RKO (cell line): ENCODE results near the gene MUC2.

Source experiments
- DNase-seq: peaks from one replicate; pipeline ENCODE4 v3.0.0-alpha.2; 2016; ENCODE audit warnings: low spot score

Gene MUC2

DNA sequence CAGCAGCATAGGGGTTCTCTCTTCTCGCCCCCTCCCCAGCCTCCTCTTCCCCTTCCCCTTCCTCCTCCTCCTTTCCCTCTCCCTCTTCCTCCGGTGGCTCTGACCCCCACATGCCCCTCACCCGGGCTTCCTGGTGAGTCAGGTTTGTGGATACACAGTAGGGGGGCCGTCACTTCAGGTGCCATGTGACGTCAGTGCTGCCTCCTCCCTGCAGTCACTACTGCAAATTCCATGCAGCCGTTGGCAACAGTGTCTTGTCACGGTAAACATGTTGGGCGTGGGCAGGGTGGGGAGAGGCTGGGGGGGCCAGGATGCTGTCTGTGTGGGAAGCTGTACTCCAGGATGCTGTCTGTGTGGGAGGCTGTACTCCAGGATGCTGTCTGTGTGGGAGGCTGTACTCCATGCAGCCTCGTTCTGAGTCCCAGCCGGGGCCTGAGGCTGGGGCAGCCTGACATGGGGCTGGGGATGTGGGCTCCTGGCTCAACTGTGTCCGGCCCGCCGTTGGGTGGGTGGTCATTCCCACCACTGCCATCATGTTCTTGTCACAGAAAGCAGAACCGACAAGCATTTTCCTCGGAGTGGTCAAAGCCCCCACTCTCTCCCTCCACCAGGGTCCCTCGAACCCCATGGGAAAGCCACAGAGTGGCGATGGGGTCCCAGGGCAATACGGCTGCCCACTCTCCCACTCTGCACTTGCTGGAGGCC, 2.4 kb upstream of the MUC2 start:
- no peak for DNase-seq

- DNase-seq, result no peak
Observed at GRCh38 chr11:1072821-1073231, 1.8 kb upstream of the MUC2 start.

DNA sequence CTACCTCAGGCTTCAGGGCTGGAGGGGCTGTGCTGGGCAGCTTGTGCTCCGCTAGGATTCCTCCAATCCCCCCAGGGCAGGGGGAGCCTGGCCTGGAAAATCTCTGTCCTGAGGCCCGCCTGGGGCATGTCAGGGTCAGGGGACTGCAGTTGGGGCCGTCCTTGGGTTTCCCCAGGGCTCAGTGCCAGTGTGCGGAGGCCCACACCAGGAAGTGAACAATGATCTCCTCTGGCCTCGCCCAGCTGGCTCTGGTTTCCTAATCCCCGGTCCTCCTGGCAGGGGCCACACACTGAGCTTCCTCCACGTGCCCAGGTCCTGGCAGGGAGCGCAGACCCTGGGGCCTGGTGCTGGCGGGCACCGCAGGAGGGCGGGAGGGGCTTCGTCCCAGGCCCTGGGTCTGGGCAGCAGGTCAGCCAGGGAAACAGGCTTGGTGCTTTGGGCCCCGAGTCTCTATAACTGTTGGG, 1.4 kb upstream of the MUC2 start:
- DNase-seq, result no peak

DNA sequence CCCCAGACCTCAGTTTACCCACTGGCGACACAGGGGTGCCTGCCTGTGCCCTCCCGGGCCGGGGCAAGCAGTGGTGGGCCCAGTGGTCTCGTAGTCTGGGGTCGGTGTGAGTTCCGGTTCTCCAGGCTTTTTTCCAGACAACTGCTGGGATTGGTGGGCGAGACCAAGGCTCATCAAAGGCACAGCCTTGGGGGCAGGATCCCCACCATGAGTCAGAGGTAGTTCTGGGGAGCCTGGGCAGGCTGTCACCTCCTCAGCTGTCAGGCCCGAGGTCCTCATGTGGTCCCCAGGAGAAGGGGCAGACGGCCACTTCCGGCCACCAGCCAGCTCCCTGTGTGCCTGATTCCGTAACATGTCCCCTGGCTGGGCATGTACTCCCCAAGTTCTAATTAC, 827 bp upstream of the MUC2 start:
- no peak for DNase-seq

DNA sequence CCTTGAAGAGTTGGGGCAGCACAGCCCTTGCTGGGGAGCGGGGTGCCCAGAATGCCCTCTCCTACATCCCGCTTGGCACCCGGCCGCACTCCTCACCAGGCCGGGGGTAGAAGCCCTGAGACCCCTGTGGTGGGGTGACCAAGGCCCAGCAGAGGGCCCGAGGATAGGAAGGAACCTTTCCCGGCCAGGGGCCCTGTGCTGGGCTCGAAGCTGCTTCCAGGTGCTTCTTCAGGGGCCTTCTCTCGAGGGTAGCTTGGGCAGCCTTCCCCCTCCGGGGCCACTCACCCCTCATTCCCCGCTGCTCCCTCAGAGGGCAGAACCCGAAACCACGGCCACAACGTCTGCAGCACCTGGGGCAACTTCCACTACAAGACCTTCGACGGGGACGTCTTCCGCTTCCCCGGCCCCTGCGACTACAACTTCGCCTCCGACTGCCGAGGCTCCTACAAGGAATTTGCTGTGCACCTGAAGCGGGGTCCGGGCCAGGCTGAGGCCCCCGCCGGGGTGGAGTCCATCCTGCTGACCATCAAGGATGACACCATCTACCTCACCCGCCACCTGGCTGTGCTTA, 752 bp downstream of the MUC2 start:
- DNase-seq, result no peak

DNA sequence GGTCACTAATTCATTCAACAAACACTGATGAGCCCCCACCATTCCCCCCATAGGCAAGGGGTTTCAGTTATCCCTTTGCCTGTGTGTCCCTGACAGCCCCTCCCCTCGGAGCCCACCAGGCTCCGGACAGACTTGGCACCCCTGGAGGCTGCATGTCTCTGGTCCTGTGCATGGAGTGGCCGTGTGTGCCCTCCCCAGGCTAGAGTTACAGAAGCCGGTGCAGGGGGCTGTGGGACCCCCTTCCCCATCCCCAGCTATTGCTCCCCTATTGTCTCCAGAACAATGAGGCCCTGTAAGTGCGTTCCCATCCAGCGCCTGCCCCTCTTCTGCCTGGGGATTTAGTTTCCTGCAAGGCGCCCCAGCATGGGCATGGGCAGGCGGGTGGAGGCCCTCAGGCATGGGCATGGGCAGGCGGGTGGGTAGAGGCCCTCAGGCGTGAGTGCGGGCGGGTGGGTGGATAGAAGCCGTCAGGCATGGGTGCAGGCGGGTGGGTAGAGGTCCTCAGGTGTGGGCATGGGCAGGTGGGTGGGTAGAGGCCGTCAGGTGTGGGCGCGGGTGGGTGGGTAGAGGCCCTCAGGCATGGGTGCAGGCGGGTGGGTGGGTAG, 1.5 kb downstream of the MUC2 start:
- DNase-seq, result no peak

DNA sequence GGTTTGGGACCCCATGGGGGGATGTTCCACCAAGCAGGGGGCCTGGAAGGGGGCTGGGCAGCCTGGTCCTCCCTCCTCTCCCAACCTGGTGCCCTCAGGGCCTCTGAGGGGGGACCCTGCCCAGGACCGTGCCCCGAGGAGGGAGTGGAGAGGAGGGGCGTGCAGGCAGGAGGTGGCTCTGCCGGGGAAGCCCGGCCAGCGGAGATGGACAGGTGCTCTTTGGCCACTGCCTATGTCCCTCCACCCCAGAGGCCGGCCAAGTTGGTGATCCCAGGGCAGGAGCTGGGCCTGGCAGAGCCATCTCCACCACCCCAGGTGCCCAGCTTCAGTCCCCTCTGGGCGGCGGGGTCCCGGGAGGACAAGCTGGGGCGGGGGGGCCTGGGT, 2.4 kb downstream of the MUC2 start:
- DNase-seq, result no peak

GRCh38 chr11:1077417-1078119, 2.9 kb downstream of the MUC2 start:
- DNase-seq, result no peak

GRCh38 chr11:1078191-1078601, 3.5 kb downstream of the MUC2 start:
- no peak for DNase-seq

GRCh38 chr11:1081601-1082311, 7.1 kb downstream of the MUC2 start:
- no peak for DNase-seq

DNA sequence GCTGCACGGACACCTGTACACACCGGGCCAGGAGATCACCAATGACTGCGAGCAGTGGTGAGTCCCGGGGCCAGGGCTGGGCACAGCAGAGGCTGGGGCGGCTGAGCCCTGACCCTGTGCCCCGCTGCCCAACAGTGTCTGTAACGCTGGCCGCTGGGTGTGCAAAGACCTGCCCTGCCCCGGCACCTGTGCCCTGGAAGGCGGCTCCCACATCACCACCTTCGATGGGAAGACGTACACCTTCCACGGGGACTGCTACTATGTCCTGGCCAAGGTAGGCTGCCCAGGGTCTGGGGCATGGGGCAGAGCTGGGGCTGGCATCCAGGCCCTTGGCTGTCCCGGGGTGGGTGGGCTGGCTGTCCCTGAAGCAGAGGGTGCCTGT, 7.7 kb downstream of the MUC2 start:
- DNase-seq, result no peak

GRCh38 chr11:1082728-1083620, 8.3 kb downstream of the MUC2 start:
- DNase-seq, result no peak

DNA sequence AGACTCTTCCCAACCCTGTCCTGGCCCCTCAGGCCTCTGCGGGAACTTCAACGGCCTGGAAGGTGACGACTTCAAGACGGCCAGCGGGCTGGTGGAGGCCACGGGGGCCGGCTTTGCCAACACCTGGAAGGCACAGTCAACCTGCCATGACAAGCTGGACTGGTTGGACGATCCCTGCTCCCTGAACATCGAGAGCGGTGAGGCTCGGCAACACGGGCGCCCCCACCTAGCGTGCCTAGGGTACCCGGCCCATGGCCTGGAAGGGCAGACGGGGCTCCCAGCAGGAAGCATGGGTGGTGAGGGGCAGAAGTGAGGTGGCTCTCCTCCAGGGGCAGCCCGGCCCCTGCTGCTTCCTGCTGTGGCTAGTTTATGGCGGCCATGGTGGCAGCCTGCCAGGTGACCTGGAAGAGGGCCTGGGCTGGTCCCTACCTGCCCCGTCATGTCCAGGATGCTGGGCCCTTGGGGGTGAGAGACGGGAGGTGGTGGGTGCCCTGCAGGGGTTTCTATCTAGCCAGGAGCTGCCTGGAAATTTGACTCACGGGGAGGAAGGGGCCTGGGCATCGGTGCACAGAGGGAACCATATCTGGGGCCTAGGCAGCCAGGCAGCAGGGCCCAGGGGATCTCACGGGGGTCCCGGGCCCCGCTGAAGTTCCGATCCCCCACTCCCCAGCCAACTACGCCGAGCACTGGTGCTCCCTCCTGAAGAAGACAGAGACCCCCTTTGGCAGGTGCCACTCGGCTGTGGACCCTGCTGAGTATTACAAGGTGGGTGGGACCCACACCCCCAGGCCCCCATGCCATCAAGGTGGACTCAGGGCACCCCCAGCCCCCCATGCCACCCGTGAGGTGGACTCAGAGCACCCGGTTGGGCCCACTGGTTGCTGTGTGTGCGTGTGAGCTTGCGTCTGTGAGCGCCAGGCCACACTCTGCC, 9.2 kb downstream of the MUC2 start:
- DNase-seq, result no peak

GRCh38 chr11:1084561-1085439, 10.1 kb downstream of the MUC2 start:
- no peak for DNase-seq

- DNase-seq, result no peak
Observed at GRCh38 chr11:1085440-1086170, 10.9 kb downstream of the MUC2 start.

DNA sequence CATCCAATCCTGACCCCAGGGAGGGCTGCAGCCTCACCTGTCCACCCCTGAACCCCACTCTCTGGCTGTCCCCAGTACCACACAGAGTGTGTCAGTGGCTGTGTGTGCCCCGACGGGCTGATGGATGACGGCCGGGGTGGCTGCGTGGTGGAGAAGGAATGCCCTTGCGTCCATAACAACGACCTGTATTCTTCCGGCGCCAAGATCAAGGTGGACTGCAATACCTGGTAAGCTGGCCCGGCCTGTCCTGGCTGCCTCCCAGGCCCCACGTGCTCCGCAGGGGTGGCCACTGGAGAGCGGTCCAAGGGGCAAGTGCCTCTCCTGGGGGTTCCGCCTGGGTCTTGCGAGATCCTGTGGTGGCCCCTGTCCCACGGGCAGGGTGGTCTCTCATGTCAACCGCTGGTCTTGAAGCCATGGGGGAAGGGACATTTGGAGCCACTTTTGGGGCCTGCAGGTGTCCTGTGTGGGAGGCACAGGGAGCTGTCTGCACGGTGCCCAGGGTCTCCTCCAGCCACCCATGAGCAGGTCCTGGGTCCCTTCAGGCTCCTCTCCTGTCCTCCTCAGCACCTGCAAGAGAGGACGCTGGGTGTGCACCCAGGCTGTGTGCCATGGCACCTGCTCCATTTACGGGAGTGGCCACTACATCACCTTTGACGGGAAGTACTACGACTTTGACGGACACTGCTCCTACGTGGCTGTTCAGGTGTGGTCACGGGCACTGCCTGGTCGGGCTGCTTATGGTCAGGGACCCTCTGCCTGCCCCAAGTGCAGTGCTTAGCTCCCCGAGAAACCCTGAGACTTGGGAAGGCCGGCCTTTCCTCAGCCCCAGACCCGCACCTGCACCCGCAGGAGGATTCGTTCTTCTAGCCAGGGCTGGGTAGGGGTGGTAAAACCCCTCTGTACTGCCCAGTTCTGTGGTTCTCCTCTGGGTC, 11.8 kb downstream of the MUC2 start:
- DNase-seq, result no peak

- no peak for DNase-seq
Observed at GRCh38 chr11:1087279-1087960, 12.7 kb downstream of the MUC2 start.
